HEK293T (cell line): Measurements from ENCODE around the gene CPNE6.

Experiments
- ARNT ChIP-seq: fragments of 450-650 bp; IDR thresholded peaks from 2 replicates; pipeline ENCODE4 v1.6.1; 2017; ENCODE audit warnings: mild to moderate bottlenecking
- BHLHE40 ChIP-seq: fragments of 450-650 bp; IDR thresholded peaks from 2 replicates; pipeline ENCODE4 v1.6.1; 2016; ENCODE audit warnings: mild to moderate bottlenecking, moderate library complexity, borderline replicate concordance
- ELF4 ChIP-seq: fragments of 450-650 bp; IDR thresholded peaks from 2 replicates; pipeline ENCODE4 v1.6.1; 2017; ENCODE audit warnings: antibody characterized with exemption
- FOXA1 ChIP-seq: fragments of 450-650 bp; IDR thresholded peaks from 2 replicates; pipeline ENCODE4 v1.6.1; 2016; ENCODE audit warnings: mild to moderate bottlenecking
- FOXK2 ChIP-seq: fragments of 450-650 bp; IDR thresholded peaks from 2 replicates; pipeline ENCODE4 v1.6.1; 2016; ENCODE audit warnings: mild to moderate bottlenecking
- HDGF ChIP-seq: fragments of 450-650 bp; IDR thresholded peaks from 2 replicates; pipeline ENCODE4 v1.6.1; 2017; ENCODE audit warnings: antibody characterized with exemption, borderline replicate concordance
- L3MBTL2 ChIP-seq: fragments of 450-650 bp; conservative IDR thresholded peaks from 2 replicates; pipeline ENCODE4 v1.6.1; 2016; ENCODE audit warnings: mild to moderate bottlenecking
- LEF1 ChIP-seq: fragments of 450-650 bp; IDR thresholded peaks from 2 replicates; pipeline ENCODE4 v1.6.1; 2017; ENCODE audit warnings: mild to moderate bottlenecking, borderline replicate concordance
- NFRKB ChIP-seq: fragments of 450-650 bp; IDR thresholded peaks from 2 replicates; pipeline ENCODE4 v1.6.1; 2016; ENCODE audit warnings: mild to moderate bottlenecking, moderate library complexity
- SP1 ChIP-seq: fragments of 450-650 bp; IDR thresholded peaks from 2 replicates; pipeline ENCODE4 v1.6.1; 2017
- SUZ12 ChIP-seq: fragments of 450-650 bp; IDR thresholded peaks from 2 replicates; pipeline ENCODE4 v1.6.1; 2016; ENCODE audit warnings: mild to moderate bottlenecking
- TARDBP ChIP-seq: fragments of 450-650 bp; IDR thresholded peaks from 2 replicates; pipeline ENCODE4 v1.6.1; 2016

- TF ChIP-seq ARNT = no peak
- no peak for TF ChIP-seq SUZ12
- no peak for TF ChIP-seq BHLHE40
- TF ChIP-seq NFRKB = no peak
- no peak for TF ChIP-seq LEF1
- no peak for TF ChIP-seq ELF4
- no peak for TF ChIP-seq SP1
- TF ChIP-seq FOXK2 = no peak
- TF ChIP-seq TARDBP = no peak
- TF ChIP-seq FOXA1 = no peak
- no peak for TF ChIP-seq L3MBTL2
- no peak for TF ChIP-seq HDGF
Measured at GRCh38 chr14:24110060-24110459, 38.7 kb downstream of the CPNE6 start.
